ENCODE data around the gene NCKAP1.

GRCh38 chr2:182895798-182896197 is 142.5 kb downstream of the NCKAP1 start:
- no peak for TF ChIP-seq CTCF (conservative IDR thresholded peaks at IDR 0.05 in 1 of 2, IDR thresholded peaks at IDR 0.05 in 1 of 2; ENCODE audit: low read depth in 1 of 2, low read length in 2 of 2)
- no peak for TF ChIP-seq EZH2 (IDR thresholded peaks at IDR 0.05; ENCODE audit: low read length, missing control alignments)

Measured in fibroblast of lung (primary cell).